Tibial nerve (tissue), 4 donors: Measurements from ENCODE around the gene UBE2D3. TPM values are rescaled to one million over a fixed set of nuclear protein-coding genes. Genes with fewer than 3 reads are reported as not detected.
A peak's percentile ranks its signal among the peaks of the same experiment; 100 is the strongest.

Experiments
- DNase-seq, 2 donors: peaks; one replicate each; pipeline ENCODE4 v3.0.0-alpha.2; 2019; ENCODE audit warnings: low spot score in 2 of 2
- H3K27ac ChIP-seq, 4 donors: fragments of 200-600 bp; sonication (generic) in 3 of 4; one replicate each; pipeline ENCODE4 v1.5.1; 2017 to 2019; ENCODE audit warnings: mild to moderate bottlenecking in 1 of 4
- H3K27me3 ChIP-seq, 2 donors: fragments of 200-600 bp; sonication (generic) in 1 of 2; one replicate each; pipeline versions ENCODE4 v1.5.1 to v1.6.0; 2017 to 2019
- H3K36me3 ChIP-seq, 3 donors: fragments of 200-600 bp; sonication (generic); one replicate each; pipeline ENCODE4 v1.5.1; 2018 to 2019
- H3K4me1 ChIP-seq, 4 donors: fragments of 200-600 bp; sonication (generic) in 3 of 4; one replicate each; pipeline ENCODE4 v1.5.1; 2017 to 2019
- H3K4me3 ChIP-seq, 4 donors: fragments of 200-600 bp; sonication (generic) in 3 of 4; one replicate each; pipeline ENCODE4 v1.5.1; 2017 to 2019; ENCODE audit warnings: mild to moderate bottlenecking in 1 of 4, moderate library complexity in 1 of 4
- H3K9me3 ChIP-seq, 4 donors: fragments of 200-600 bp; sonication (generic) in 3 of 4; one replicate each; pipeline ENCODE4 v1.5.1; 2017 to 2019
- CTCF ChIP-seq, 5 experiments: fragments of 200-600 bp in 3 of 5; fragments of 450-650 bp in 2 of 5; sonication (generic) in 3 of 5; IDR thresholded peaks; one replicate each; pipeline ENCODE4 v1.5.1; 2016 to 2019; ENCODE audit warnings: antibody characterized with exemption in 5 of 5, mild to moderate bottlenecking in 3 of 5, moderate library complexity in 2 of 5
- EP300 ChIP-seq, 2 donors: sonication (generic); formaldehyde crosslinking; IDR thresholded peaks; one replicate each; pipeline ENCODE4 v1.6.1; 2017; ENCODE audit warnings: antibody characterized with exemption in 2 of 2, mild to moderate bottlenecking in 1 of 2
- POLR2A ChIP-seq, 2 donors: fragments of 450-650 bp; IDR thresholded peaks; one replicate each; pipeline ENCODE4 v1.6.1; 2017; ENCODE audit warnings: antibody characterized with exemption in 2 of 2, mild to moderate bottlenecking in 2 of 2, moderate library complexity in 2 of 2
- WGBS, 2 donors: methylation state at CpG; one replicate each; pipeline ENCODE4 v1.1.5; 2018; 5-methylcytosine and 5-hydroxymethylcytosine counted together
- total RNA-seq, 4 donors: library from RNA; depleted of rRNA; stranded (reverse); fragments of >200 nt; gene quantifications; one replicate each; pipeline ENCODE4 v1.1.0, GENCODE V29; 2016

UBE2D3 gene
- total RNA-seq, 4 donors from 2014 or later, result 305 to 409 (median 347) TPM

GRCh38 chr4:102794999-102795398 lies 32.4 kb downstream of the UBE2D3 start:
- Histone ChIP-seq H3K36me3 (peaks cover 0 to 73% (median 6%) of the 10 kb centered on the region in 3 donors), H3K27me3 (no peaks in the 10 kb centered on the region), H3K9me3 (no peaks in the 10 kb centered on the region), H3K4me3 (no peak overlapping the region), H3K27ac (no peak overlapping the region), H3K4me1 (peaks cover 0 to 6% (median 0%) of the 10 kb centered on the region in 4 donors)
- TF ChIP-seq CTCF (IDR thresholded peaks at IDR 0.05) (no peak), POLR2A (IDR thresholded peaks at IDR 0.05) (no peak), EP300 (IDR thresholded peaks at IDR 0.05) (no peak)
- WGBS, 2 donors, result 92 to 93% methylated on average over 2 of the region's 2 CpGs
- no peak for DNase-seq

GRCh38 chr4:102792361-102792936 lies 34.9 kb downstream of the UBE2D3 start:
- TF ChIP-seq POLR2A (IDR thresholded peaks at IDR 0.05) (no peak), CTCF (IDR thresholded peaks at IDR 0.05) (no peak)

GRCh38 chr4:102791318-102791835 lies 36.0 kb downstream of the UBE2D3 start:
- Histone ChIP-seq H3K4me3 (no peak overlapping the region), H3K27ac (no peak overlapping the region), H3K36me3 (peaks cover 0 to 50% (median 0%) of the 10 kb centered on the region in 3 donors), H3K27me3 (no peaks in the 10 kb centered on the region), H3K9me3 (peaks cover 0 to 14% (median 0%) of the 10 kb centered on the region in 4 donors), H3K4me1 (peaks cover 0 to 3% (median 0%) of the 10 kb centered on the region in 4 donors)
- peak in 1 of 2 donors; percentile 17 for TF ChIP-seq EP300 (IDR thresholded peaks at IDR 0.05)
- no peak for TF ChIP-seq CTCF (IDR thresholded peaks at IDR 0.05)
- no peak for TF ChIP-seq POLR2A (IDR thresholded peaks at IDR 0.05)
- no peak for DNase-seq
- 84 to 97% methylated on average over 7 of the region's 7 CpGs for WGBS, 2 donors

More at GRCh38 chr4:102792361-102792936, 34.9 kb downstream of the UBE2D3 start:
- DNase-seq, result no peak
- Histone ChIP-seq H3K27me3 (no peaks in the 10 kb centered on the region), H3K4me3 (no peak overlapping the region), H3K36me3 (peaks cover 0 to 61% (median 0%) of the 10 kb centered on the region in 3 donors), H3K9me3 (peaks cover 0 to 12% (median 0%) of the 10 kb centered on the region in 4 donors), H3K27ac (no peak overlapping the region), H3K4me1 (peaks cover 0 to 3% (median 0%) of the 10 kb centered on the region in 4 donors)
- 86 to 91% methylated on average over 2 of the region's 2 CpGs for WGBS, 2 donors

GRCh38 chr4:102789317-102789717 lies 38.0 kb downstream of the UBE2D3 start:
- 62 to 64% methylated on average over 3 of the region's 3 CpGs for WGBS, 2 donors
- no peak for TF ChIP-seq POLR2A (IDR thresholded peaks at IDR 0.05)
- no peak for TF ChIP-seq EP300 (IDR thresholded peaks at IDR 0.05)
- TF ChIP-seq CTCF (IDR thresholded peaks at IDR 0.05), result no peak
- Histone ChIP-seq H3K4me3 (no peak overlapping the region), H3K9me3 (peaks cover 0 to 14% (median 0%) of the 10 kb centered on the region in 4 donors), H3K27me3 (no peaks in the 10 kb centered on the region), H3K36me3 (peaks cover 0 to 31% (median 0%) of the 10 kb centered on the region in 3 donors), H3K4me1 (peaks cover 0 to 3% (median 0%) of the 10 kb centered on the region in 4 donors), H3K27ac (no peak overlapping the region)
- no peak for DNase-seq

- TF ChIP-seq CTCF (IDR thresholded peaks at IDR 0.05) (no peak), EP300 (IDR thresholded peaks at IDR 0.05) (no peak), POLR2A (IDR thresholded peaks at IDR 0.05) (no peak)
- peaks cover 0 to 3% (median 0%) of the 10 kb centered on the region in 4 donors for H3K4me1 ChIP-seq
- no peak overlapping the region for H3K27ac ChIP-seq
- H3K9me3 ChIP-seq, result peaks cover 0 to 14% (median 0%) of the 10 kb centered on the region in 4 donors
- H3K27me3 ChIP-seq, result no peaks in the 10 kb centered on the region
- no peak for DNase-seq
- WGBS, 2 donors, result 91 to 94% methylated on average over 3 of the region's 3 CpGs
- H3K4me3 ChIP-seq, result no peak overlapping the region
- peaks cover 0 to 24% (median 0%) of the 10 kb centered on the region in 3 donors for H3K36me3 ChIP-seq
Measured at GRCh38 chr4:102787944-102788343, 39.4 kb downstream of the UBE2D3 start.
